ENCODE data around the gene PCDHGA4.

GRCh38 chr5:141393267-141393666, 38.4 kb downstream of the PCDHGA4 start:
- TF ChIP-seq CTCF (IDR thresholded peaks at IDR 0.05) = no peak
- no peak for TF ChIP-seq EP300 (IDR thresholded peaks at IDR 0.05)
- TF ChIP-seq POLR2A (IDR thresholded peaks at IDR 0.05) = no peak
